IPS DF 19.7 (cell line): Measurements from ENCODE around the gene WASHC2A.
"Not testable (repeated sequence)": the region's sequence is repeated elsewhere in the genome, so short reads cannot be mapped to it uniquely, and the experiment has no call there.

Experiments
- DNase-seq: peaks from one replicate; pipeline ENCODE4 v3.0.0-alpha.2; 2013; ENCODE audit warnings: low read depth, low spot score

WASHC2A gene

GRCh38 chr10:50068352-50068659 is 552 bp downstream of the WASHC2A start:
- DNase-seq: not testable (repeated sequence)

- not testable (repeated sequence) for DNase-seq
Measured at GRCh38 chr10:50075139-50075538, 7.4 kb downstream of the WASHC2A start.

- not testable (repeated sequence) for DNase-seq
Measured at GRCh38 chr10:50075544-50075943, 7.8 kb downstream of the WASHC2A start.

GRCh38 chr10:50091304-50091703 is 23.6 kb downstream of the WASHC2A start:
- not testable (repeated sequence) for DNase-seq

GRCh38 chr10:50092928-50093327 is 25.2 kb downstream of the WASHC2A start:
- DNase-seq: not testable (repeated sequence)

GRCh38 chr10:50094630-50095029 is 26.9 kb downstream of the WASHC2A start:
- DNase-seq: not testable (repeated sequence)

- not testable (repeated sequence) for DNase-seq
Measured at GRCh38 chr10:50095402-50095801, 27.6 kb downstream of the WASHC2A start.

GRCh38 chr10:50096722-50097121 is 29.0 kb downstream of the WASHC2A start:
- not testable (repeated sequence) for DNase-seq

- not testable (repeated sequence) for DNase-seq
Measured at GRCh38 chr10:50098645-50099044, 30.9 kb downstream of the WASHC2A start.

GRCh38 chr10:50101139-50101582 is 33.4 kb downstream of the WASHC2A start:
- DNase-seq: not testable (repeated sequence)

GRCh38 chr10:50101747-50102146 is 34.0 kb downstream of the WASHC2A start:
- DNase-seq: not testable (repeated sequence)

- not testable (repeated sequence) for DNase-seq
Measured at GRCh38 chr10:50102267-50102666, 34.5 kb downstream of the WASHC2A start.

- DNase-seq: not testable (repeated sequence)
Measured at GRCh38 chr10:50108999-50109698, 41.4 kb downstream of the WASHC2A start.

- DNase-seq: not testable (repeated sequence)
Measured at GRCh38 chr10:50112419-50113112, 44.8 kb downstream of the WASHC2A start.

GRCh38 chr10:50126765-50127164 is 59.0 kb downstream of the WASHC2A start:
- DNase-seq: not testable (repeated sequence)

- not testable (repeated sequence) for DNase-seq
Measured at GRCh38 chr10:50127770-50128292, 60.1 kb downstream of the WASHC2A start.

- not testable (repeated sequence) for DNase-seq
Measured at GRCh38 chr10:50131245-50131965, 63.7 kb downstream of the WASHC2A start.

- not testable (repeated sequence) for DNase-seq
Measured at GRCh38 chr10:50132322-50132721, 64.6 kb downstream of the WASHC2A start.

- not testable (repeated sequence) for DNase-seq
Measured at GRCh38 chr10:50132841-50133240, 65.1 kb downstream of the WASHC2A start.

- DNase-seq: not testable (repeated sequence)
Measured at GRCh38 chr10:50143512-50144174, 75.9 kb downstream of the WASHC2A start.

- DNase-seq: not testable (repeated sequence)
Measured at GRCh38 chr10:50145575-50145974, 77.8 kb downstream of the WASHC2A start.
